HG02970 (cell line): ENCODE results near the gene THYN1.
"Not testable (repeated sequence)": the region's sequence is repeated elsewhere in the genome, so short reads cannot be mapped to it uniquely, and the experiment has no call there.

ENCODE experiments used
- ATAC-seq: cut with Tn5 transposase; IDR thresholded peaks from one replicate; pipeline ENCODE4 v1.9.1; 2021; ENCODE audit warnings: mild to moderate bottlenecking, moderate library complexity, moderate number of reproducible peaks; ENCODE audit not compliant: unreplicated experiment, low FRiP score

Gene THYN1

DNA sequence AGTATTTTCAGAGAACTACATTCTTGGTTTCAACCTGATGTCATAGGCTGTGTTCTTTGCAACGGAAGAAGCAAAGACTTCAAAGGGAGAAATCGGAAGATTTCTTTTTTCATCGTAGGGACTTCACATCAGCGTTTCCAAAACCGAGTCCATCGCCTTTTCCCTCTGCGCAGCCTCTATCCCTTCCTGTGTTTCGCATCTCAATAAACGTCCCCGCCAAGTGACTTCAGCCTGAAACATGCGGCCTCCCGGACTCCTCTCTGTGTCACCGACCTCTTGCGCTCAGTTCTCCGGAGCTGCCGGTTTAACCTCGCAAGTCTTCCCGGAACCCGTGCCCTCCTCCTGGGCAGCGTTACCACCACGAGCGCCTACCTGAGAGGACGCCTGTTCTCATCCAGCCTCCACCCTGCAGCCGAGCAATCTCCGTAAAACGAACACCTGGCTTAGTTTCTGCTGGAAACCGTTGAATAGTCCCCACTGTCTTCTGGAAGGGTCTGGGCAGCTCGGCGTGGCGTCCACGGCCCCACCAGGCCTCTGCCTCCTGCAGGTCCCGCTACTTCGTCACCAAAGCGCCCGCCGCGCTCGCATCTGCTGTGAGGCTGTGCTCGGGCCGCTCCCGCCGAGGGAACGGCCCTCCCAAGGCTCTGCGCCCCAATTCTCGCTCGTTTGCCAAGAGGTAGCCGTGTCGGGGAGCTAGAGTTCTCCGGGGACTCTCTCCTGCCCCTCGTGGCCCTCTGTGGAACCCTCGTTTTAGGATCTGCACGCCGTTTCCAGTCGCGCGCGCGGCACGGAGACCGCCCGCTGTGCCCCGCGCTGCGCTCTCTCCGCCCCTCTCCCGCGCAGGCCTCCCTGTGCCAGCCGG is 22.6 kb upstream of the THYN1 start, which contains the start of gene GLB1L3:
Gene GLB1L3 (plus strand): TSS at position 846 of the 862 bp plus-strand sequence. CDS start 362 bp downstream, outside the sequence.
- ATAC-seq: no peak

DNA sequence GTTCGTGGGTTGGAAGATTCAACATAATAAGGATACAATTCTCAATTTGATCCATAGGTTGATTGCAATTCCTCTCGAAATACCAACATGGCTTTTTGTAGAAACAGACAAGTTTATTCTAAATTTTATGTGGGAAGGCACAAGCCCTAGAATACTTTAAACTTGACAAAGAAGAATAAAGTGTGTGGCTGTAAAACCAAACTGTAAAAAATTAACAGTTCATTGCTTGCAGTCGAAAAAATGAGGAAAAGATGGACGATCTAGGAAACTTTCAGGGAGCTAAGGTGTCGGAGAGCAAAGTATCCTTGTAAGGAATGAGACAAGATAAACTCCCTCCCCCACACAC is 22.0 kb upstream of the THYN1 start:
- no peak for ATAC-seq

DNA sequence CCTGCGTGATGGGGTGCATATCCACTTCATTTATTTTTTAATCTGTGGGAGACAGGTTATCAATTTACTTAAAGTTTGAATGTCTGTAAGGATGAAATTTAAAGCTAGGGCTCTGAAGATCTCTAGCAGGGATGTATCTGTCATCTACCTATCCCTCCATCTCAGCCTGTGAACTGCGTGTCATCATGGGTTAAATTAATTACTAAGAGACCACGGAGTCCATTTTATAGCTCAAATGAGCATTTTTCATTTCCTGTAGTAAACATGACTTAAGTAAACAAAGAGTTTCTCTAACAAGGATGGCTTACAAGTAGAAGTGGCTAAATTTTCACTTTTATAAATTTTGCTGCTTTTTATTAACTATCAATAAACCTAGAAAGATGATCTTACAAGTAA is 20.2 kb upstream of the THYN1 start:
- no peak for ATAC-seq

DNA sequence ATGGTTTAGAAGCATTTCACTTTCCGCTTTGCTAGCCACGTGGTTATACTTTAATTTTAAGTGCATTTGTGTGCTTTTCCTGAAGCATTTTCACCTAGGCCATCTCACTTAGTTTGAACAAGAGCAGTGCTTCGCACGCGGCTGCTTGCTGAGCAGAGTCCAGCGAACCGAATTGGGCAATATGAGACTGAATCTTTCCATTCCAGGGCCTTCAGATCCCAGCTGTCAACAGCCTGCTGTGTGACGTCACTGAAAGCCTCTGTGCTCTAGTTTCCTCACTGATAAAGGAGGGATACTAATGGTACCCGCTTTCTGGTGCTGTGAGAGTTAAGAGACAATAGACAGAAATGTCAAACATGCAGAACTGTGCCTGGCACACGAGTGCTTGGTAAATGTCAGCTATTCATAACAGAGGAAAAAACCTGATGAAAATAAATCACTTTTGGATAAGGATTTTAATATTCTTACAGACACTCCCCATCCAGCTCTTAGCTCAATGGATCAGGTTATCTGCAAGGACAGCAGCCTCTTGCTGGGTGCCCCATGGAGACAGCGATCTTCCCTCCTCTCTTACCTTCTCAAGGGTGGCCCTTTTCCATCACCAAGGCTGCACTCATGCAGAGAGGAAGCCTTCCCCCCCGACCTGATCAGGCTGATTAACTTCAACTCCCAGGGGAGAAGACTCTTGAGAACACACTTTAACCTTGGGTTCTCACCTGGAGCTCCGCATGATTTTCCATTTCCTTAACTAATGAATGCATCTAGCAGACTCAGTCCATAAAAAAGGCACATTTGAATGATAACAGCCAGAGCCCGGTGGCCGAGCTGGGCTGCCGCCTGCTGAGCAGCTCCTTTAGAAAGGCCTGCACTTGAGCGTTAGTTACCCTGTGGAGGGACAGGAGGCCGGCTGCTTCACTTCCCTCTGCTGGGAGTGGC is 19.5 kb upstream of the THYN1 start:
- no peak for ATAC-seq

DNA sequence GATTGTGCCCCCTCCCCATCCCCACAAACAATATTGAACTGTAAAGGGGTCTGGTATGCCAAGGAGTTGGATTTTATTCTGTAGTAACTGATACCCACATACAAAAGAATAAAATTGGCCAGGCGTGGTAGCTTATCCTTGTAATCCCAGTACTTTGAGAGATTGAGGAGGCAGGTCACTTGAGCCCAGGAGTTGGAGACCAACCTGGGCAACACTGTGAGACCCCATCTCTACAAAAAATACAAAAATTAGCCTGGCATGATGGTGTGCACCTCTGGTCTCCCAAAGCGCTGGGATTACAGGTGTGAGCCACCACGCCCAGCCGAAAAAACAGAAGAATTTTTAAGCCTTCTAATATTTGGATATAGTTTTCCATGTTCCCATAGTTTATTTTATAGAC is 18.8 kb upstream of the THYN1 start:
- no peak for ATAC-seq

DNA sequence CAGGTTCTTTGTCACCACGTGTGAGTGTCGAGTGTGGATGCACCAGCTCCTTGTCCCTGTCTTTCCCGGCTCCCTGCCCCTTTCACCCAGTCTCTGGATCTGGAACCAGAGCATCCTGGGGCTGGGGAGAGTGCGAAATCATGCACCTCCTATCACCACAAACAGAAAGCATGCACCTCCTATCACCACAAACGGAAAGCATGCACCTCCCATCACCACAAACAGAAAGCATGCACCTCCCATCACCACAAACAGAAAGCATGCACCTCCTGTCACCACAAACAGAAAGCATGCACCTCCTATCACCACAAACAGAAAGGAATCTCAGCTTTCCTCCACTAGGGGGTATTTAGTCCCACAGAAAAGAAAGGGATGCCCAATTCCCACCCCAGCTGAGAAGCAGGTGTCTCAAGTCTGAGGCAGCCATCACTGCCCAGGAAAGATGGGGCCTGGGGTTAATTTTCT is 17.1 kb upstream of the THYN1 start:
- no peak for ATAC-seq

DNA sequence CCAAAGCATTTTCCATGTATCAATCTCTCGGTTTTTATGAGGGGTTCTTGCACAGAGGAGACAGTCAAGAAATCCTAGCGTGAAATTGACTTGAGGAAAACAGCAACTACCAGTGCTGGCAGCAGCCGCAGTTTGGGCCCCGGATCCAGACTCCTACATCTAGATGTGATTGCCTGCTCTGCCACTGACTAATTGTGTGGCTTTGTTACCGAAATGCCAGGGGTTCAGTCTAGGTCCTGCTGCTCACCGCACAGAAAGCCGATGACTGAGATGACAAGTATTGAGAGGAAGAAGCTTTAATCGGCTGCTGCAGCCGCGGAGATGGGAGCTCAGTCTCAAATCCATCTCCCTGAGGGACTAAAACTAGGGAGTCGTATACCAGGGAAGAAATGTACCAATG is 14.8 kb upstream of the THYN1 start:
- no peak for ATAC-seq

DNA sequence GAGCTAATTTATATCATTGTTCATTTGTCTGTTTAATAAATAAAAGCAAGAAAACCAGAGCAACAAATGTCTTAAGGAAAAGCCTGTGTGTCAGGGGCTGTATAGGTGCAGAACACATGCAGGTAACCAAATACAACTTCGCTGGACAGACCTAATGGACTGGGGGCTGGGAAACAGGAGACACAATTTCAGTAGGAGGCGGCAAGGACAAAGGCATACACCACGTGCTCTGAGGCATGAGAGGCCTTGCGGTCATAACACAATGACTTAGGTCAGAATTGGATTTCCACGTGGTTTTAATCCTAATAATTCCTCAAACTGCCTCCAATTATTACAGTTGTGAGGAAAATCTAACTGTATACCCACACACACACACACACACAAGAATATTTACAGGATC is 14.3 kb upstream of the THYN1 start:
- ATAC-seq: no peak

DNA sequence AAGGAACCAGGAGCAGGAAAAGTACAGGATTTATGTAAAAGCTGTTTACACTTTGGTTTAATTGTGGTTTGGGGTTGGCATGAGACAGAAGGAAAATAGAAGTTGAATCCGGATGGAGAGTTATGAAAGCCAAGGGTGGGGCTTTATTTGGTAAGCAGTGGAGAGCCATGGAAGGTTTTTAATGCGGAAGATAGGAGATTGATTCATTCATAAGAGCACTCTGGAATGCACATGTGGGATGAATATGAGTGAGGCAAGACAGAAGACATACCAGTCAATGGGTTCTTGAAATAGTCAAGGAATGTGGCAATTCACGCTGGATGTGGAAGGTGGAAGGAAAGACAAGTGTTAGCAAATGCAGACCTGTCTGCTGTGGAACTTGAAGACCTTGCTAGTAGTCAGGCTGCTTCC is 13.7 kb upstream of the THYN1 start:
- ATAC-seq: no peak

DNA sequence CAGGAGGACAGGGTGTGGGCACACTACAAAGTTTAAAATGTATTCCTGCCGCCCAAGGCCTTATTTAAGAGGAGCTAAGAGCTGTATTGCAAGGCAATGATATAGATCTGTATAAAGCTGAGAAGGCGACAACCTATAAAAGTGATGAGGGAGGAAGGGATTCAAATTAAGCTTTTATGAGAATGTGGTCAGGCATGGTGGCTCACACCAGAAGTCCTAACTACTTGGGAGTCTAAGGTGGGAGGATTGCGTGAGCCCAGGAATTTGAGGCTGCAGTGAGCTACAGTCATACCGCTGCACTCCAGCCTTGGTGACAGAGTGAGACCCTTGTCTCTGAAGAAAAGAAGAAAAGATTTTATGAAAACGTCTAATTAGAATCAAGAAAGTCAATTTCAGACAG is 13.3 kb upstream of the THYN1 start:
- no peak for ATAC-seq

DNA sequence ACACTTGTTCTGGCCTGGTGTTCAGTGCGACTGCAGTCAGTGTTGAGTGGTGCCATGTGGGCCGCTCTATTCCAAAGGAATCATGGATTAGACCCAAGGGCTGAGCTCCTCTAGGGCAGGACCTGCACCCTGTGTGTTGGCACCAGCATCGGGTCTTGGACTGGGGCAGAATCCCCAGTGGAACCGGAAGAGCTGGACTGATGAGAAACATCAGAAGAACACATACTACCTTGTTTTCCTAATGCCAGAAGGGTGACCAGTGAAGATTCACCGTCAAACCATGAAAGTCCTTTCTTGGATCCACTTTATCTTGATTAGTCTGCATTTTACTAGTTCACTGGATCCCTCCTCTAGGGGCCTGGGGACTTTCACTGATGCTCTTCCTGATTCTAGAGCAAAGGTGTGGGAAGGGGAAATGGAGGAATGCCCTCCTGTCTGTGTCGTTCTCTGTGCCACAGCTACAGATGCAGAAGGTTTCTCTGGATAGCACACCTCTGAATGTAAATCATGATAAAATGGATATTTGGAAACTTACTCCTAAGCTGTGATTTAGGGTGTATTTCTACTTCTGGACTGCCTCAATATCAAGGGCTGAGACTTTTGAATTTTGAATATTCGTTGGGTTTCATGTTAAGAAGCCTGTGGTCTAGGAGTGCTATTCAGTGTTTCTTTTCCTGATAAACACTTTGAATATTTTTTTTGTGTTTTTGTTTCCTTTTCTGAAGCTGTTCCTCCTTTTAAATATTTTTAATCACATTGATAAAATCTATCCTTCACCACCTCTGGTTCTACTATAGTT is 12.0 kb upstream of the THYN1 start:
- no peak for ATAC-seq

DNA sequence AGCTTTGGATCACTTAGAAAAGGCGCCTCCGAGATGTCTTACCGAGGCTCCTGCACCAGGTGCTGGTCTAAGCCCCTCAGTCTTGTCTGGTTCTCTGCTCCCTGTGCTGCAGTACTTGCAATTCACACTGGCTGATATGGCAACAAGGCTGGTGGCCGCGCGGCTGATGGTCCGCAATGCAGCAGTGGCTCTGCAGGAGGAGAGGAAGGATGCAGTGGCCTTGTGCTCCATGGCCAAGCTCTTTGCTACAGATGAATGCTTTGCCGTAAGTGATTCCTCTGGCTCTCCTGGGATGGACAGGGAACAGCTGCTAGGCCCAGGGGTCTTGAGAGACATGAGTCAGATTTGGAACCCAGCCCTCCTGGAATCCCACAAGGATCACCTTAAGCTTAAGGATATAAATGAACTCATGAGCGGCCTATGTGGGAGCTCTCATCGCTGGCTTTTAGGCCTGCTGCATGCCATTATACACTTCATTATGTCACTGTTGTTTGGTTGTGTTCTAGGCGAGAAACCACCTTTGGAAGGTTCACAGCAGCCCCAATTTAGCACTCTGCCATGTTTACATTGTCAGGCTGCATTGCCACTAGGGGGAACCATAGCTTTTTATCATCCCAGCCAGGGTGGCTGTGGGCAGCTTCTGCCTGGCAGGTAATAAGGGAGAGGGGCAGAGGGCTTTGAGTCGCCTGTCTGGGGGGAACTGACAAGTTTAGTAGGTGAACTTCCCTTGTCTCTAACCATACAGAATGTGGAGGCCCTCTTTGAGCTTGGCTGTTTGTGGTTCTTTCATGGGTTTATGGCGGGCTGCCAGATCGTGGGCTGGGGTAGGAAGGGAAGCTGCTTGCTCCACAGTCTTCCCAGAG is 8.7 kb upstream of the THYN1 start:
- no peak for ATAC-seq

DNA sequence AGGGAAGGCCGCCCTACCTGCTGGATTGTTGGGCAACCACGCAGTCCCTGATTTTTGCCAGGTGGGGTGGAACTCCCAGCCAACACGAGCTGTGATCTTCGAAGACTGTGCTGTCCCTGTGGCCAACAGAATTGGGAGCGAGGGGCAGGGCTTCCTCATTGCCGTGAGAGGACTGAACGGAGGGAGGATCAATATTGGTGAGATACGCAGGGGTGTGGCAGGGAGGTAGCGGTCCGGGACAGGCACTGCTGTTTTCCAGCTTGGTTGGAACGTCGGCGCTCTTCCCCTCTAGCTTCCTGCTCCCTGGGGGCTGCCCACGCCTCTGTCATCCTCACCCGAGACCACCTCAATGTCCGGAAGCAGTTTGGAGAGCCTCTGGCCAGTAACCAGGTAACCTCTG is 7.8 kb upstream of the THYN1 start:
- ATAC-seq: no peak

DNA sequence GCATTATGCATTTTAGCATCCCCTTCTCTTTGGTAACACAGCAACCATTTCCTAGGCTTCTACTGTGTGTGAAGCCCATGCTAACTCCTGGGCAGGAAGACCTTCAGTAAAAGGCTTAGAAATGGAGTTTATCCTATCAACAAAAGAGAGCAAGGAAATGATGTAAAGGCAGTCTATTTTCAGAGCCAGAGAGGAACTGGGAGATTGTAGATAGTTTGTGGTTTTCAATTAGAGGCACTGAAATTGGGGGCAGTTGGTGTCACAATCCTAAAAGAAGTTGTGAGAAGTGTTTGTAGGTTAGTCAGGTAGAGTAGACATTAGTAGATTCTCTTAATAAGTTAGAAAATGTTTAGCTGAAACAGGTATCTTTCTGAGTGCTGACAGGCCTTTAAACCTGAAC is 7.4 kb upstream of the THYN1 start:
- ATAC-seq: no peak

DNA sequence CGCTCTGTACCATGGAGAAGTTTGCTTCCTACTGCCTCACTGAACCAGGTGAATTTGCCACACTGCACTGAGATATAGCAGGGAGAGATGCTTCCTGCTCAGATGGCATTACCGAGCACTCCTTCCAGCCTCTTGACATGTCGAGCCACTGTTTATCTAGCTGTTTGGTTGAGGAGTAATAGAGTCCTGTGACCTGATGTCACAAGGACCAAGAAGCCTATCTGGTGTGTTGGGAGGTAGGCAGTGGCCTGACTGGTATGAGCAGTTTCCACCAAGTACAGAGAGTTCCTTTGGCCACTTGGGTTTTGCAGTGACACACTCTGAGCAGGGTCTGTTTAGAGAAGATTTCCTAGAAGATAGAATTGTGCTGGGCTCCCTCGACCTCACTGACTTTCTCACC is 5.4 kb upstream of the THYN1 start:
- ATAC-seq: no peak

DNA sequence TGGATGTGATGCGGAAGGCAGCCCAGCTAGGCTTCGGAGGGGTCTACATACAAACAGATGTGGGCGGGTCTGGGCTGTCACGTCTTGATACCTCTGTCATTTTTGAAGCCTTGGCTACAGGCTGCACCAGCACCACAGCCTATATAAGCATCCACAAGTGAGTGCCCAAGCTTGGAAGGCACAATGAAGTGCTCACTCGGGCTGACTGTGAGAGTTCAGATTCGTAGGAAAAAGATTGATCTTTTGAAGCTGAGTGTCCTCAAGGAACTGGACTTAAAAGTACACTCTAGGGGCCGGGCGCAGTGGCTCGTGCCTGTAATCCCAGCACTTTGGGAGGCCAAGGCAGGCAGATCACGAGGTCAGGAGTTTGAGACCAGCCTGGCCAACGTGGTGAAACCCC is 3.9 kb upstream of the THYN1 start:
- ATAC-seq: no peak

DNA sequence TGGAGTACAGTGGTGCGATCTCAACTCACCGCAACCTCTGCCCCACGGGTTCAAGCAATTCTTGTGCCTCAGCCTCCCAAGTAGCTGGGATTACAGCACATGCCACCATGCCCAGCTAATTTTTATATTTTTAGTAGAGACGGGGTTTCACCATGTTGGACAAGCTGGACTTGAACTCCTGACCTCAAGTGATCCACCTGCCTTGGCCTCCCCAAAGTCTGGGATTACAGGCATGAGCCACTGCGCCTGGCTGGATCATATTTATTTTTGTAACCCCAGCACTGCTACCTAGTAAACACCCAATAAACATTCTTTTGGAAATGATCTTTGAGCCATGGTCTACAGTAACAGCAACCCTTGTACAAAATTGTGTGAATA is 2.0 kb upstream of the THYN1 start:
- ATAC-seq: not testable (repeated sequence)

DNA sequence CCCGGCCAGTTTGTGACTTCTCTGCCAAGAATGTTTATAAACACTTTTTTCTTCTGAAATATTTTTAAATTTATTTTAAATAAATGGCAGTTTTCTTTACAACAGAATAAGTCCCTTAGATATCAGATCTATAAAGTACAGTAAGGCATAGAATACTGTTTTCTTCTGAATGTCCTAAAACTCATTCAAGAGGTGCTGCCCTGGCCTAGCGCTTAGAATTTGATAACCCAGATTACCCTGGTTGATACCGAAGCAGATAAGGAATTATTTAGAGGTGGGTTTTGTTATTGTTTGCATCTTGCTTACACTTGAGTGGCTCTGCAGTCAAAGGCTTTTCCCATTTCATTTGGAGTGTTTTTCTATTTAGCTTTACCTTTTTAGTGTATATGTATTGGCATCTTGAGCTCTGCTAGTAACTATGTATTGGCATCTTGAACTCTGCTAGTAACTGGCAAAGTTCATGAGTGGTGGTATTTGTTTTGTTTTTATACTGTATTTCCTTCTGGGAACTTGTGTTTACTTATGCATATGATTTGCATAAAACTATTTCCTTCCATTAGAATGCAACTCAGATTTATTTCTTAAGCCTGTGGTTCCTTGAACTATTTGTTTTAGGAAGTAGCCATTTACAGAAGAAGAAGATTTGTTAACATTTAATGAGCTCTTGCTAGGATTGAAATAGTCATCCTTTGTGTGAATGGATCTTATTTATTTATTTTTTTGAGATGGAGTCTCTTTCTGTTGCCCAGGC is 1.5 kb upstream of the THYN1 start:
- ATAC-seq: no peak
